GM12878 (cell line): Measurements from ENCODE around the gene PLCB4. TPM values are rescaled to one million over a fixed set of nuclear protein-coding genes. Genes with fewer than 3 reads are reported as not detected.

ENCODE experiments used
- ATAC-seq: fragments of 200-7000 bp; cut with Tn5 transposase; 3 replicates; pipeline ENCODE4 v1.9.1; 2020; ENCODE audit warnings: mild to moderate bottlenecking, moderate library complexity
- BruUV-seq: library from RNA; stranded (reverse); fragments of 400-500 nt; replicated peaks from 2 replicates; lab custom pipeline; 2021; lab: Mats Ljungman, UMichigan
- CTCF ChIA-PET: fragments of 300-600 bp; sonication (Branson Sonifier 250); formaldehyde crosslinking; extraction: SDS; loops from one replicate; lab custom pipeline; 2021; ENCODE audit warnings: inconsistent platforms; lab: Yijun Ruan, JAX
- POLR2A ChIA-PET: fragments of 350-600 bp; formaldehyde crosslinking; extraction: SDS; loops from one replicate; lab custom pipeline; 2021; ENCODE audit warnings: inconsistent platforms; lab: Charles Lee
- RAD21 ChIA-PET: fragments of 300-600 bp; sonication (Branson Sonifier 250); formaldehyde crosslinking; loops from one replicate; lab custom pipeline; 2023; ENCODE audit warnings: antibody characterized with exemption; ENCODE audit not compliant: unreplicated experiment; lab: Charles Lee
- SMC1A ChIA-PET: fragments of 300-600 bp; sonication (Branson Sonifier 250); formaldehyde crosslinking; loops from one replicate; lab custom pipeline; 2023; ENCODE audit not compliant: unreplicated experiment, uncharacterized antibody; lab: Charles Lee
- DNase-seq: peaks from one replicate; pipeline ENCODE4 v3.0.0-alpha.2; 2011; ENCODE audit warnings: low read depth, low spot score
- FAIRE-seq: peaks from 3 replicates; lab custom pipeline; 2011; peaks lifted over from hg19 to GRCh38; lab: Jason Lieb, UNC
- H2AFZ ChIP-seq: 2 replicates; pipeline ENCODE4 v1.6.0; 2011; ENCODE audit warnings: low read depth, low read length, control low read depth; ENCODE audit not compliant: control insufficient read depth
- H3K27ac ChIP-seq: 2 replicates; pipeline ENCODE4 v1.5.1; 2011; ENCODE audit warnings: control low read depth; ENCODE audit not compliant: control insufficient read depth, insufficient read depth
- H3K27me3 ChIP-seq, 2 experiments: replicated peaks in 1 of 2; 2 replicates each; pipeline versions ENCODE4 v1.6.0 to v1.6.1; 2011; ENCODE audit warnings: low read length in 1 of 2; ENCODE audit not compliant: control insufficient read depth in 2 of 2, insufficient read depth in 2 of 2
- H3K36me3 ChIP-seq, 2 experiments: 2 replicates each; pipeline ENCODE4 v1.5.1; 2011; ENCODE audit warnings: low read length in 1 of 2; ENCODE audit not compliant: control insufficient read depth in 2 of 2, insufficient read depth in 2 of 2
- H3K4me1 ChIP-seq: 2 replicates; pipeline ENCODE4 v1.6.1; 2011; ENCODE audit warnings: mild to moderate bottlenecking, low read length, moderate library complexity, mixed read lengths; ENCODE audit not compliant: control insufficient read depth, insufficient read depth
- H3K4me2 ChIP-seq: 2 replicates; pipeline ENCODE4 v1.6.0; 2011; ENCODE audit warnings: control low read depth; ENCODE audit not compliant: control insufficient read depth, insufficient read depth
- H3K4me3 ChIP-seq: fragments of 200-600 bp; sonication (generic); 2 replicates; pipeline ENCODE4 v1.5.1; 2016
- H3K79me2 ChIP-seq: 2 replicates; pipeline ENCODE4 v1.6.0; 2011; ENCODE audit warnings: low read length; ENCODE audit not compliant: control insufficient read depth, insufficient read depth
- H3K9ac ChIP-seq: 2 replicates; pipeline ENCODE4 v1.8.0; 2011; ENCODE audit warnings: low read length, control low read depth, mixed read lengths; ENCODE audit not compliant: control insufficient read depth, insufficient read depth
- H3K9me3 ChIP-seq: replicated peaks from 3 replicates; pipeline ENCODE4 v1.5.1; 2011; ENCODE audit warnings: mild to moderate bottlenecking, low read length; ENCODE audit not compliant: control insufficient read depth, insufficient read depth
- H4K20me1 ChIP-seq: 2 replicates; pipeline ENCODE4 v1.6.0; 2011; ENCODE audit not compliant: control insufficient read depth, insufficient read depth
- BACH1 ChIP-seq: fragments of 450-650 bp; IDR thresholded peaks from 2 replicates; pipeline ENCODE4 v1.6.1; 2017; ENCODE audit warnings: mild to moderate bottlenecking, borderline replicate concordance
- BCLAF1 ChIP-seq: fragments of 450-650 bp; IDR thresholded peaks from 2 replicates; pipeline ENCODE4 v1.6.1; 2017; ENCODE audit warnings: antibody characterized with exemption, mild to moderate bottlenecking, moderate library complexity
- BMI1 ChIP-seq: fragments of 450-650 bp; IDR thresholded peaks from 2 replicates; pipeline ENCODE4 v1.6.1; 2016; ENCODE audit warnings: mild to moderate bottlenecking, moderate library complexity, borderline replicate concordance
- CEBPZ ChIP-seq: fragments of 150-350 bp; IDR thresholded peaks from 2 replicates; pipeline ENCODE4 v1.6.1; 2016; ENCODE audit warnings: low read depth, low read length
- CREB1 ChIP-seq: IDR thresholded peaks from 2 replicates; pipeline ENCODE4 v1.6.1; 2012; ENCODE audit warnings: low read depth, mild to moderate bottlenecking, inconsistent platforms
- EP300 ChIP-seq, 2 experiments: fragments of 150-350 bp in 1 of 2; IDR thresholded peaks; 2 replicates each; pipeline ENCODE4 v1.6.1; 2011 to 2012; ENCODE audit warnings: low read depth in 2 of 2, low read length in 2 of 2, borderline replicate concordance in 1 of 2, improper control_type of control experiment in 1 of 2, inconsistent platforms in 1 of 2; ENCODE audit not compliant: control insufficient read depth in 1 of 2
- FOS ChIP-seq: IDR thresholded peaks from 3 replicates; pipeline ENCODE4 v1.6.1; 2011; ENCODE audit warnings: borderline replicate concordance; ENCODE audit not compliant: insufficient read length; ENCODE audit errors: extremely low read depth
- NR2C1 ChIP-seq: fragments of 450-650 bp; IDR thresholded peaks from 2 replicates; pipeline ENCODE4 v1.6.1; 2017; ENCODE audit warnings: antibody characterized with exemption, mild to moderate bottlenecking, moderate library complexity
- NRF1 ChIP-seq: conservative IDR thresholded peaks from 2 replicates; pipeline ENCODE4 v1.6.1; 2011; ENCODE audit warnings: mild to moderate bottlenecking, low read depth, low read length, improper control_type of control experiment
- PAX5 ChIP-seq: IDR thresholded peaks from 2 replicates; pipeline ENCODE4 v1.6.1; 2011; ENCODE audit warnings: low read depth, low read length, borderline replicate concordance
- RB1 ChIP-seq: fragments of 450-650 bp; formaldehyde crosslinking; IDR thresholded peaks from 2 replicates; pipeline ENCODE4 v1.6.1; 2017; ENCODE audit warnings: mild to moderate bottlenecking, borderline replicate concordance
- SMAD1 ChIP-seq: fragments of 450-650 bp; IDR thresholded peaks from 2 replicates; pipeline ENCODE4 v1.6.1; 2018; ENCODE audit warnings: mild to moderate bottlenecking, low read depth; ENCODE audit not compliant: partially characterized antibody
- ZBTB11 ChIP-seq: fragments of 450-650 bp; formaldehyde crosslinking; IDR thresholded peaks from 2 replicates; pipeline ENCODE4 v1.5.0; 2022; ENCODE audit warnings: mild to moderate bottlenecking, missing genetic modification characterization
- whole genome bisulfite sequencing: methylation state at CpG from one replicate; pipeline ENCODE4 v1.1.6; 2016; ENCODE audit warnings: low lambda C conversion rate; ENCODE audit not compliant: insufficient replicate concordance, insufficient coverage; ENCODE audit errors: missing lambda C conversion rate; 5-methylcytosine and 5-hydroxymethylcytosine counted together
- in situ Hi-C: fragments of 300-500 bp; cut with MboI; formaldehyde crosslinking; loops from 9 replicates; pipeline ENCODE4 v1.14.3; 2018; ENCODE audit warnings: mixed read lengths
- intact Hi-C: fragments of 100-400 bp; cut with micrococcal nuclease; formaldehyde crosslinking; loops from one replicate; pipeline ENCODE4 v1.14.2; 2022; ENCODE audit not compliant: unreplicated experiment
- polyA plus RNA-seq, 11 experiments: library from polyadenylated mRNA; depleted of rRNA in 4 of 11; unstranded in 6 of 11; stranded (reverse) in 5 of 11; fragments of >200 nt; fragmentation: Nextera tagmentation in 4 of 11; fragmentation: Illumina TruSeq in 1 of 11; extraction: Ambion mirVana in 4 of 11; extraction: Trizol in 1 of 11; gene quantifications; 1 replicate in 1 of 11; 2 replicates in 10 of 11; pipeline versions ENCODE4 v1.2.1 to v1.2.3, GENCODE V29; 2011 to 2016; ENCODE audit warnings: inconsistent platforms in 2 of 11, missing spikeins in 2 of 11, low read depth in 1 of 11
- total RNA-seq, 4 experiments: library from RNA; depleted of rRNA in 3 of 4; stranded (reverse); fragments of >200 nt in 3 of 4; fragmentation: Illumina TruSeq in 1 of 4; extraction: Trizol in 1 of 4; gene quantifications; 2 replicates each; pipeline versions ENCODE4 v1.2.1 to v1.2.3, GENCODE V29; 2013 to 2021

The PLCB4 gene
- total and polyA plus RNA-seq, 10 of the 15 experiments (the other 5 are each of a cell fraction or from before 2014, with no cell fraction given), result not detected

GRCh38 chr20:9496155-9496554, 427.3 kb downstream of the PLCB4 start:
- no peak overlapping the region for H3K27ac ChIP-seq
- DNase-seq, result no peak
- WGBS, result 7% methylated on average over 3 of the region's 3 CpGs
- ChIA-PET POLR2A (no interaction called here), RAD21 (no interaction called here), CTCF (no interaction called here), SMC1A (no interaction called here)
- no TSS peak for BruUV-seq
- no peak overlapping the region for H3K4me2 ChIP-seq
- no peaks in the 10 kb centered on the region for H3K79me2 ChIP-seq
- TF ChIP-seq SMAD1, result no peak
- TF ChIP-seq BCLAF1, result no peak
- no peak for TF ChIP-seq BMI1
- TF ChIP-seq NR2C1, result no peak
- no peak for TF ChIP-seq EP300 (IDR thresholded peaks at IDR 0.05; ENCODE audit: borderline replicate concordance in 1 of 2, control insufficient read depth in 1 of 2, low read depth in 2 of 2, low read length in 2 of 2)
- TF ChIP-seq CREB1, result no peak
- TF ChIP-seq CEBPZ, result no peak
- no peak for TF ChIP-seq NRF1
- TF ChIP-seq BACH1, result no peak
- no peak for TF ChIP-seq ZBTB11 (CRISPR knock-in tag)
- no peak for TF ChIP-seq PAX5
- no peak for TF ChIP-seq RB1
- TF ChIP-seq FOS, result no peak
- intact Hi-C loops, result no loop called here
- H3K4me1 ChIP-seq, result peaks cover 4% of the 10 kb centered on the region; the same call in 1 of the 2 replicates
- H4K20me1 ChIP-seq, result no peaks in the 10 kb centered on the region
- H2AFZ ChIP-seq, result no peak overlapping the region
- H3K36me3 ChIP-seq, result no peaks in the 10 kb centered on the region
- no peaks in the 10 kb centered on the region; the same call in 2 of the 3 replicates for H3K9me3 ChIP-seq
- in situ Hi-C loops, result no loop called here
- no peak for ATAC-seq
- H3K9ac ChIP-seq, result no peak overlapping the region
- H3K4me3 ChIP-seq, result no peak overlapping the region
- no peak for FAIRE-seq
- H3K27me3 ChIP-seq, result no peaks in the 10 kb centered on the region; a peak in 1 of 4 replicates
